NCI-H2196 treated with DMSO at 0.1 percent for 48 hours (cell line): ENCODE measurements around the gene VASH2.
"Not testable (repeated sequence)": the region's sequence is repeated elsewhere in the genome, so short reads cannot be mapped to it uniquely, and the experiment has no call there.

Experiments used
- DNase-seq: peaks from one replicate; lab custom pipeline; 2025; ENCODE audit not compliant: unreplicated experiment; lab: John Stamatoyannopoulos, UW

VASH2 gene

GRCh38 chr1:212950243-212951125, at the start of gene VASH2:
VASH2 (plus strand) TSS chr1:212950541; CDS start chr1:212951543, 1,002 bp downstream.
- peak; percentile 66 for DNase-seq

GRCh38 chr1:212901290-212901689, 49.1 kb upstream of the VASH2 start:
- DNase-seq: no peak

- DNase-seq: no peak
These were observed 48.3 kb upstream of the VASH2 start for GRCh38 chr1:212902054-212902453.

- DNase-seq: no peak
These were observed 46.7 kb upstream of the VASH2 start for GRCh38 chr1:212903664-212904063.

- not testable (repeated sequence) for DNase-seq
These were observed 42.3 kb upstream of the VASH2 start for GRCh38 chr1:212908071-212908470.

GRCh38 chr1:212908971-212909370, 41.4 kb upstream of the VASH2 start:
- DNase-seq: no peak

- DNase-seq: no peak
These were observed 40.7 kb upstream of the VASH2 start for GRCh38 chr1:212909652-212910063.

- DNase-seq: not testable (repeated sequence)
These were observed 40.1 kb upstream of the VASH2 start for GRCh38 chr1:212910213-212910612.

GRCh38 chr1:212913638-212914037, 36.7 kb upstream of the VASH2 start:
- DNase-seq: not testable (repeated sequence)

GRCh38 chr1:212914110-212914509, 36.2 kb upstream of the VASH2 start:
- DNase-seq: not testable (repeated sequence)

GRCh38 chr1:212914789-212915188, 35.6 kb upstream of the VASH2 start:
- no peak for DNase-seq

GRCh38 chr1:212915245-212916091, 34.9 kb upstream of the VASH2 start:
- DNase-seq: no peak

GRCh38 chr1:212916481-212917133, 33.7 kb upstream of the VASH2 start:
- no peak for DNase-seq

GRCh38 chr1:212917134-212917485, 33.2 kb upstream of the VASH2 start:
- no peak for DNase-seq

GRCh38 chr1:212917858-212918257, 32.5 kb upstream of the VASH2 start:
- no peak for DNase-seq

GRCh38 chr1:212918824-212919223, 31.5 kb upstream of the VASH2 start:
- no peak for DNase-seq

- DNase-seq: no peak
These were observed 30.1 kb upstream of the VASH2 start for GRCh38 chr1:212920246-212920645.

- DNase-seq: no peak
These were observed 29.4 kb upstream of the VASH2 start for GRCh38 chr1:212920896-212921295.

- no peak for DNase-seq
These were observed 28.3 kb upstream of the VASH2 start for GRCh38 chr1:212922016-212922415.

- DNase-seq: no peak
These were observed 24.0 kb upstream of the VASH2 start for GRCh38 chr1:212926372-212926771.
